Skeletal muscle tissue (tissue), 4 donors: ENCODE results near the gene SUCLG2. TPM values are rescaled to one million over a fixed set of nuclear protein-coding genes. Genes with fewer than 3 reads are reported as not detected.

Experiments used
- H3K27ac ChIP-seq: one replicate; pipeline ENCODE4 v1.7.0; 2013; ENCODE audit warnings: mild to moderate bottlenecking, low read depth, low read length, inconsistent platforms
- H3K27me3 ChIP-seq, 3 donors: one replicate each; pipeline ENCODE4 v1.7.0; 2013; ENCODE audit warnings: low read length in 3 of 3; ENCODE audit not compliant: control insufficient read depth in 3 of 3, insufficient read depth in 3 of 3
- H3K36me3 ChIP-seq, 3 donors: one replicate each; pipeline ENCODE4 v1.7.0; 2013; ENCODE audit warnings: low read length in 3 of 3; ENCODE audit not compliant: control insufficient read depth in 3 of 3, insufficient read depth in 3 of 3
- H3K4me1 ChIP-seq, 3 donors: one replicate each; pipeline ENCODE4 v1.7.0; 2013; ENCODE audit warnings: low read length in 3 of 3, mild to moderate bottlenecking in 3 of 3; ENCODE audit not compliant: control insufficient read depth in 3 of 3, insufficient read depth in 3 of 3
- H3K4me3 ChIP-seq, 3 donors: one replicate each; pipeline ENCODE4 v1.7.0; 2013; ENCODE audit warnings: low read length in 3 of 3
- H3K9ac ChIP-seq, 3 donors: one replicate each; pipeline ENCODE4 v1.7.0; 2013; ENCODE audit warnings: low read length in 3 of 3, mild to moderate bottlenecking in 3 of 3, moderate library complexity in 2 of 3, low read depth in 1 of 3
- H3K9me3 ChIP-seq, 3 donors: one replicate each; pipeline ENCODE4 v1.7.0; 2013; ENCODE audit warnings: low read length in 3 of 3; ENCODE audit not compliant: control insufficient read depth in 3 of 3
- total RNA-seq: library from RNA; depleted of rRNA; stranded (reverse); fragments of >200 nt; gene quantifications from one replicate; pipeline ENCODE4 v1.2.3, GENCODE V29; 2014
- donor health status: Osteomylitis.

The SUCLG2 gene
- total RNA-seq, 1 donor from 2014 or later: 38.1 TPM

GRCh38 chr3:67529915-67530314 lies 124.5 kb downstream of the SUCLG2 start:
- no peak overlapping the region for H3K9ac ChIP-seq
- no peaks in the 10 kb centered on the region for H3K27me3 ChIP-seq
- no peaks in the 10 kb centered on the region for H3K9me3 ChIP-seq
- peaks cover 6 to 9% (median 8%) of the 10 kb centered on the region in 3 donors for H3K36me3 ChIP-seq
- H3K4me1 ChIP-seq: no peaks in the 10 kb centered on the region
- no peak overlapping the region for H3K4me3 ChIP-seq
- no peak overlapping the region for H3K27ac ChIP-seq

DNA sequence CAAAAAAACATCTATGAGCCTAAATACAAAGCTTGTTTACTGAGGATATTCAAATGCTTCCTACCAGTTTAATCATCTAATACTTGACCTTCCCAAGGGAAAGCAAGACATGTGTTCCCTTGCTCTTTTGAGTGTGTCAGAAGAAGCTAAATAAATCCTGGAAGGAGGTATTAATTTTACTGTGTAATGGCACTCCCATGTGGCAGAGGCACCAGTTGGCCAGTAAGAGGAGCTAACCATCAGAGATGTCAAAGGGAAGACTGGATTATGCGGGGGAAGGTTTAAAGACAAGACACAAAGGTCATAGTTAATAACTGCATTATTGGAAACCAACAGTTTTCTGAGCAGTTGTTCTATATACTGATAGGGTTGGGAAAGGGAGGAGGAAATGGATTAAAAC lies 125.1 kb downstream of the SUCLG2 start:
- H3K27me3 ChIP-seq: no peaks in the 10 kb centered on the region
- H3K27ac ChIP-seq: no peak overlapping the region
- H3K9ac ChIP-seq: no peak overlapping the region
- H3K4me3 ChIP-seq: no peak overlapping the region
- H3K36me3 ChIP-seq: peaks cover 6 to 9% (median 8%) of the 10 kb centered on the region in 3 donors
- H3K4me1 ChIP-seq: no peaks in the 10 kb centered on the region
- no peaks in the 10 kb centered on the region for H3K9me3 ChIP-seq

GRCh38 chr3:67526246-67526645 lies 128.2 kb downstream of the SUCLG2 start:
- no peaks in the 10 kb centered on the region for H3K27me3 ChIP-seq
- no peak overlapping the region for H3K4me3 ChIP-seq
- H3K27ac ChIP-seq: no peak overlapping the region
- no peak overlapping the region for H3K9ac ChIP-seq
- no peaks in the 10 kb centered on the region for H3K4me1 ChIP-seq
- H3K9me3 ChIP-seq: no peaks in the 10 kb centered on the region
- peaks cover 6 to 9% (median 8%) of the 10 kb centered on the region in 3 donors for H3K36me3 ChIP-seq

DNA sequence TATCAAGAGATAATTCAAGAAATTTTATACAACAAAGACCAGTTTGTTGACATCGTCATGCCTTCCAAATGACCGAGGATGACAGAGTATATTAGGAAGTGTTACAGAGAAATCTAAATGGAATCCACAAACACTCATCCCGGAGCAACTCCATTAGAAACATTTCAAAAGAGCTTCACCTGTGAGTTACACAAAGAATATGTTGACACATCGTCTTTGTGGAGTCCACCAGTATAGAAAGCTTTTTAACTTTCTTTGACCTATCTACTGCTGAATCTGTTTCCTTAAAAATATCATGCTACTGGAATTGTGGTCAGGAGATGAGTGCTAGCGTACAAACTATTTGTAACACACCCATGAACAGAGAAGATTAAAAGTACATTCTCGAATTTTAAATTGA lies 130.4 kb downstream of the SUCLG2 start:
- Histone ChIP-seq H3K9me3 (no peaks in the 10 kb centered on the region), H3K27me3 (no peaks in the 10 kb centered on the region), H3K4me3 (no peak overlapping the region), H3K9ac (no peak overlapping the region), H3K4me1 (no peaks in the 10 kb centered on the region), H3K27ac (no peak overlapping the region), H3K36me3 (peaks cover 6 to 12% (median 8%) of the 10 kb centered on the region in 3 donors)

DNA sequence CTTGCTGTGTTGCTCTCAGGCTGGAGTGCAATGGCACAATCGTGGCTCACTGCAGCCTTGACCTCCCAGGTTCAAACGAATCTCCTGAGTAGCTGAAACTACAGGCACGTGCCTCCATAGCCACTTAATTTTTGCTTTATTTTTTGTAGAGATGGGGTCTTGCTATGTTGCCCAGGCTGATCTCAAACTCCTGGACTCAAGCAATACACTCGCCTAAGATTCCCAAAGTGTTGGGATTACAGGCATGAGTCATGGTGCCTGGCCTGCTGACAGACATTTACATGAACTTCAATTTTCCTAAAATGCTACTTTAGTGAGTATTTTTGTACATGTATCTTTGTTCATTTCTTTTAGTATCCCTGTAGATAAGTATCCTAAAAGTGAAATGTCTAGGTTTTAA lies 132.3 kb downstream of the SUCLG2 start:
- H3K4me1 ChIP-seq: no peaks in the 10 kb centered on the region
- H3K36me3 ChIP-seq: peaks cover 2 to 7% (median 2%) of the 10 kb centered on the region in 3 donors
- H3K4me3 ChIP-seq: no peak overlapping the region
- no peaks in the 10 kb centered on the region for H3K27me3 ChIP-seq
- H3K9me3 ChIP-seq: no peaks in the 10 kb centered on the region
- no peak overlapping the region for H3K9ac ChIP-seq
- H3K27ac ChIP-seq: no peak overlapping the region

DNA sequence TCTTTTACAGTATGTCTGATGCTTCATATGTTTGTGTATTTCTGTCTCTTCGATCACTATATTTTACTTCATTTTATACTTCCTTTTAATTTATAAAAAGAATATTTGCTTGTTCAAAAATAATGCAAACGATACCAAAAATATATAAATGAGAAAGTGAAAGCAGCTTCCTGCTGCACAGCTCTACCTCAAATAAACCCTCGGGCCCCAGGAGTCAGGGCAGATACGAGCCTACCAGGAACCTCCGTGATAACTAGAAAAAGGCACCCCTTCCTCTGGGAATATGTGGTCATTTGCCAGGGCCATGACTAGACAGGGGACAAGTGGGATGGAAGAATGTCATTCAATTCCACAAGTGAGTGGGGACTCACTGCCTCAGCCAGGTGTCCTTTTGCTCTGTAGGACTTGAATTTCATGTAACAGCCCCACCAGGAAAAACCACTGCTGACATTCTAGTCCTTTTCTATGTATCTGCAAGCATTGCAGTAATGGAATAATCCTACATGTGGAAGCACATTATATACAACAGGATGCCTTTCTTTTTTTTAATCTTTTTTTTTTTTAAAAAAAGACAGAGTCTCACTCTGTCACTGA lies 133.3 kb downstream of the SUCLG2 start:
- Histone ChIP-seq H3K9ac (no peak overlapping the region), H3K4me3 (no peak overlapping the region), H3K27me3 (no peaks in the 10 kb centered on the region), H3K9me3 (no peaks in the 10 kb centered on the region), H3K36me3 (peaks cover 0 to 6% (median 2%) of the 10 kb centered on the region in 3 donors), H3K27ac (no peak overlapping the region), H3K4me1 (peaks cover 0 to 6% (median 3%) of the 10 kb centered on the region in 3 donors)

DNA sequence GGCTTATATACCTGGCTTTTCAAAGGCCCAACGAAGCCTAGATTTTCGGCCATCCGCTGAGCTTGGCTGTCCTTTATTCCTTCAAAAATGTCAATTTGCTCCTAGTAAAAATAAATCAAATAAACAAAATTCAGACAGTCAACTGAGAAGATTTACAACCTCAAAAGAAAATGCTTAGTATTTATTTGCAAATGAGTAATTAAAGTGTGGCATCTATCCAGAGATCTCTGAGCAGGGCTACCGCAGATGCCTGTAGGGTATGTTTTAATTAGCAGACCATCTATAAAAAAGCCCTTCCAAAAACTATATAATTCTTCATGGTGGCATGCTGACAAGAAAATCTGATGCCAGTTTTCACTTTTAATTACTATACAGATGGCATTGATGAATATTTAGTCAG lies 136.2 kb downstream of the SUCLG2 start:
- Histone ChIP-seq H3K9me3 (no peaks in the 10 kb centered on the region), H3K27ac (no peak overlapping the region), H3K4me3 (no peak overlapping the region), H3K4me1 (peaks cover 0 to 6% (median 3%) of the 10 kb centered on the region in 3 donors), H3K36me3 (peaks cover 0 to 11% (median 5%) of the 10 kb centered on the region in 3 donors), H3K27me3 (no peaks in the 10 kb centered on the region), H3K9ac (no peak overlapping the region)

DNA sequence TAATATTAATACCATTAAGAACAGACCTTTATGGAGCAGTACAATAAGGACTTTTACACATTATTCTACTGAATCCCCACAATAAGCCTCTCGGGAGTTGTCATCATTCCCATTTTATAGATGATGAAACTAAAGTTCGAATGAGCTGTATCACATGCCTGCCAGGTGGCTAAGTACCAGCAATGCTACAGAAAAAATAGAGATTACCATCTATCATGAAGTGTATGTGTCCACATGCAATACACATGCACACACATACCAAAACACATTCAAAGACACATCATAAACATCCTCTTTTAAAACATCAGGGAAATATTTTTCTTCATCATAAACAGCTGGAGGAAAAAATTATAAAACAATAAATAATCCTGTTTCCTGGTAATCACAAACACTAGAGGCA lies 136.6 kb downstream of the SUCLG2 start:
- no peaks in the 10 kb centered on the region for H3K9me3 ChIP-seq
- no peaks in the 10 kb centered on the region for H3K27me3 ChIP-seq
- H3K27ac ChIP-seq: no peak overlapping the region
- no peak overlapping the region for H3K4me3 ChIP-seq
- H3K4me1 ChIP-seq: peaks cover 0 to 6% (median 3%) of the 10 kb centered on the region in 3 donors
- peaks cover 0 to 11% (median 5%) of the 10 kb centered on the region in 3 donors for H3K36me3 ChIP-seq
- no peak overlapping the region for H3K9ac ChIP-seq

GRCh38 chr3:67516496-67516895 lies 137.9 kb downstream of the SUCLG2 start:
- Histone ChIP-seq H3K4me3 (no peak overlapping the region), H3K9me3 (no peaks in the 10 kb centered on the region), H3K27me3 (no peaks in the 10 kb centered on the region), H3K36me3 (peaks cover 0 to 11% (median 5%) of the 10 kb centered on the region in 3 donors), H3K4me1 (peaks cover 0 to 6% (median 3%) of the 10 kb centered on the region in 3 donors), H3K9ac (no peak overlapping the region), H3K27ac (no peak overlapping the region)

GRCh38 chr3:67515778-67516177 lies 138.6 kb downstream of the SUCLG2 start:
- Histone ChIP-seq H3K36me3 (peaks cover 0 to 11% (median 5%) of the 10 kb centered on the region in 3 donors), H3K9ac (no peak overlapping the region), H3K27ac (no peak overlapping the region), H3K9me3 (no peaks in the 10 kb centered on the region), H3K4me1 (peaks cover 0 to 6% (median 3%) of the 10 kb centered on the region in 3 donors), H3K27me3 (no peaks in the 10 kb centered on the region), H3K4me3 (no peak overlapping the region)
